Body of pancreas (tissue), 4 donors: ENCODE data around the gene LTBP1. TPM values are rescaled to one million over a fixed set of nuclear protein-coding genes. Genes with fewer than 3 reads are reported as not detected.

Experiments used
- ATAC-seq: fragments of 150-250 bp; one replicate; pipeline ENCODE4 v1.9.1; 2016
- DNase-seq, 4 donors: peaks; one replicate each; pipeline ENCODE4 v3.0.0-alpha.2; 2019
- H3K27ac ChIP-seq, 4 donors: fragments of 200-600 bp; sonication (generic); 1 replicate in 3 of 4; 2 replicates in 1 of 4; pipeline versions ENCODE4 v1.5.1 to v1.6.1; 2016 to 2019; ENCODE audit warnings: mild to moderate bottlenecking in 1 of 4, mixed read lengths in 1 of 4, moderate library complexity in 1 of 4
- H3K27me3 ChIP-seq, 2 donors: fragments of 200-600 bp; sonication (generic); one replicate each; pipeline ENCODE4 v1.6.0; 2016; ENCODE audit warnings: mild to moderate bottlenecking in 1 of 2
- H3K36me3 ChIP-seq, 2 donors: fragments of 200-600 bp; sonication (generic); replicated peaks in 1 of 2; 2 replicates each; pipeline ENCODE4 v1.5.1; 2016; ENCODE audit warnings: low read depth in 2 of 2; ENCODE audit not compliant: insufficient read depth in 1 of 2
- H3K4me1 ChIP-seq: fragments of 200-600 bp; sonication (generic); one replicate; pipeline ENCODE4 v1.6.0; 2016
- H3K4me3 ChIP-seq, 2 donors: fragments of 200-600 bp; sonication (generic); 1 replicate in 1 of 2; 2 replicates in 1 of 2; pipeline ENCODE4 v1.5.1; 2016 to 2019
- H3K9me3 ChIP-seq, 3 donors: fragments of 200-600 bp; sonication (generic); 1 replicate in 2 of 3; 2 replicates in 1 of 3; pipeline ENCODE4 v1.5.1; 2016
- CTCF ChIP-seq, 7 experiments: fragments of 450-650 bp in 4 of 7; fragments of 200-600 bp in 3 of 7; sonication (generic) in 3 of 7; IDR thresholded peaks; one replicate each; pipeline ENCODE4 v1.5.1; 2016 to 2019; ENCODE audit warnings: antibody characterized with exemption in 7 of 7
- POLR2A ChIP-seq, 3 donors: fragments of 450-650 bp; IDR thresholded peaks; one replicate each; pipeline ENCODE4 v1.6.1; 2016; ENCODE audit warnings: antibody characterized with exemption in 3 of 3, mild to moderate bottlenecking in 2 of 3
- WGBS, 2 donors: methylation state at CpG; one replicate each; pipeline ENCODE4 v1.1.5; 2017; 5-methylcytosine and 5-hydroxymethylcytosine counted together
- intact Hi-C: fragments of 100-400 bp; cut with DNase I; formaldehyde crosslinking; loops from one replicate; pipeline ENCODE4 v1.15.1; 2023
- total RNA-seq, 2 donors: library from RNA; depleted of rRNA; stranded (reverse); fragments of >200 nt; gene quantifications; one replicate each; pipeline ENCODE4 v1.1.0, GENCODE V29; 2016

The LTBP1 gene
- total RNA-seq, 2 donors from 2014 or later, result 8.8 to 10.2 TPM

GRCh38 chr2:33408109-33408508 lies 461.4 kb downstream of the LTBP1 start:
- intact Hi-C loops, result no loop called here
- TF ChIP-seq POLR2A (IDR thresholded peaks at IDR 0.05) (no peak), CTCF (IDR thresholded peaks at IDR 0.05) (no peak)
- H3K27me3 ChIP-seq, result no peaks in the 10 kb centered on the region
- DNase-seq, result no peak
- no peaks in the 10 kb centered on the region for H3K36me3 ChIP-seq
- no peak overlapping the region for H3K27ac ChIP-seq
- peaks cover 8% of the 10 kb centered on the region for H3K4me1 ChIP-seq
- H3K9me3 ChIP-seq, result peaks cover 0 to 7% (median 0%) of the 10 kb centered on the region in 3 donors
- no peak overlapping the region for H3K4me3 ChIP-seq
- no peak for ATAC-seq
- 82 to 92% methylated on average over 2 of the region's 2 CpGs for WGBS, 2 donors

- Histone ChIP-seq H3K27ac (no peak overlapping the region), H3K4me1 (peaks cover 8% of the 10 kb centered on the region), H3K4me3 (no peak overlapping the region), H3K36me3 (no peaks in the 10 kb centered on the region), H3K27me3 (no peaks in the 10 kb centered on the region), H3K9me3 (peaks cover 0 to 7% (median 0%) of the 10 kb centered on the region in 3 donors)
- no peak for TF ChIP-seq CTCF (IDR thresholded peaks at IDR 0.05)
- TF ChIP-seq POLR2A (IDR thresholded peaks at IDR 0.05), result no peak
- intact Hi-C loops, result no loop called here
- DNase-seq, result no peak
- no peak for ATAC-seq
- 90 to 93% methylated on average over 1 of the region's 1 CpG for WGBS, 2 donors
These were observed 462.7 kb downstream of the LTBP1 start for GRCh38 chr2:33409417-33409955.

- no peak overlapping the region for H3K27ac ChIP-seq
- ATAC-seq (no peak), DNase-seq (peak in 1 of 4 donors; percentile 12)
- H3K27me3 ChIP-seq, result no peaks in the 10 kb centered on the region
- no peaks in the 10 kb centered on the region for H3K36me3 ChIP-seq
- H3K4me3 ChIP-seq, result no peak overlapping the region
- peaks cover 0 to 7% (median 0%) of the 10 kb centered on the region in 3 donors for H3K9me3 ChIP-seq
- intact Hi-C loops, result no loop called here
- peaks cover 8% of the 10 kb centered on the region for H3K4me1 ChIP-seq
- no peak for TF ChIP-seq CTCF (IDR thresholded peaks at IDR 0.05)
- no peak for TF ChIP-seq POLR2A (IDR thresholded peaks at IDR 0.05)
- 11% methylated on average over 3 of the region's 3 CpGs for WGBS, 2 donors
These were observed 465.0 kb downstream of the LTBP1 start for GRCh38 chr2:33411765-33412164.

GRCh38 chr2:33412920-33413319 lies 466.2 kb downstream of the LTBP1 start:
- no peak for ATAC-seq
- H3K9me3 ChIP-seq, result peaks cover 0 to 6% (median 0%) of the 10 kb centered on the region in 3 donors
- no peak overlapping the region for H3K4me3 ChIP-seq
- H3K36me3 ChIP-seq, result no peaks in the 10 kb centered on the region
- intact Hi-C loops, result no loop called here
- TF ChIP-seq POLR2A (IDR thresholded peaks at IDR 0.05), result no peak
- peak in 1 of 7 experiments; percentile 17 for TF ChIP-seq CTCF (IDR thresholded peaks at IDR 0.05)
- no peak overlapping the region for H3K27ac ChIP-seq
- WGBS, 2 donors, result 58 to 61% methylated on average over 1 of the region's 1 CpG
- H3K27me3 ChIP-seq, result no peaks in the 10 kb centered on the region
- peaks cover 8% of the 10 kb centered on the region for H3K4me1 ChIP-seq
- DNase-seq, result no peak

GRCh38 chr2:33419581-33420200 lies 472.9 kb downstream of the LTBP1 start:
- WGBS, 2 donors, result 48 to 49% methylated on average over 5 of the region's 5 CpGs
- ATAC-seq, result no peak
- DNase-seq, result no peak
- Histone ChIP-seq H3K36me3 (no peaks in the 10 kb centered on the region), H3K27me3 (no peaks in the 10 kb centered on the region), H3K27ac (no peak overlapping the region), H3K4me3 (no peak overlapping the region), H3K9me3 (no peaks in the 10 kb centered on the region), H3K4me1 (no peaks in the 10 kb centered on the region)
- TF ChIP-seq CTCF (IDR thresholded peaks at IDR 0.05), result no peak
- no peak for TF ChIP-seq POLR2A (IDR thresholded peaks at IDR 0.05)
- intact Hi-C loops, result no loop called here
